RCC 7860 (cell line): ENCODE measurements around the gene IGFBP2.

ENCODE experiments used
- DNase-seq: peaks from one replicate; pipeline ENCODE4 v3.0.0-alpha.2; 2015; ENCODE audit warnings: low spot score
- FAIRE-seq: peaks from 2 replicates; lab custom pipeline; 2012; peaks lifted over from hg19 to GRCh38; lab: Jason Lieb, UNC

IGFBP2 gene

GRCh38 chr2:216698895-216699294 lies 65.7 kb downstream of the IGFBP2 start:
- DNase-seq (peak; percentile 65), FAIRE-seq (peak; percentile 51)

- DNase-seq: no peak
- no peak for FAIRE-seq
These were observed 66.9 kb downstream of the IGFBP2 start for GRCh38 chr2:216700088-216700567.

GRCh38 chr2:216700781-216701180 lies 67.6 kb downstream of the IGFBP2 start:
- DNase-seq (no peak), FAIRE-seq (no peak)

GRCh38 chr2:216701544-216701943 lies 68.3 kb downstream of the IGFBP2 start:
- FAIRE-seq (no peak), DNase-seq (no peak)

- FAIRE-seq (no peak), DNase-seq (no peak)
These were observed 69.5 kb downstream of the IGFBP2 start for GRCh38 chr2:216702756-216703155.

GRCh38 chr2:216710551-216711301 lies 77.5 kb downstream of the IGFBP2 start:
- peak; percentile 74 for DNase-seq
- peak; percentile 73 for FAIRE-seq

GRCh38 chr2:216711348-216711747 lies 78.1 kb downstream of the IGFBP2 start:
- DNase-seq: no peak
- no peak for FAIRE-seq

GRCh38 chr2:216713691-216714336 lies 80.6 kb downstream of the IGFBP2 start:
- DNase-seq: peak; percentile 90
- peak; percentile 92 for FAIRE-seq
